CD4-positive, alpha-beta T cell treated with Interleukin-10 for 1 hour (primary cell): ENCODE data around the gene GOLGB1.
"Not testable (repeated sequence)": the region's sequence is repeated elsewhere in the genome, so short reads cannot be mapped to it uniquely, and the experiment has no call there.

Source experiments
- DNase-seq: peaks from one replicate; pipeline ENCODE4 v3.0.0-alpha.2; 2020

The GOLGB1 gene

GRCh38 chr3:121739902-121740301 lies 9.6 kb downstream of the GOLGB1 start:
- DNase-seq: no peak

GRCh38 chr3:121737644-121738043 lies 11.9 kb downstream of the GOLGB1 start:
- DNase-seq: no peak

GRCh38 chr3:121736112-121736511 lies 13.4 kb downstream of the GOLGB1 start:
- DNase-seq: no peak

GRCh38 chr3:121735047-121735696 lies 14.4 kb downstream of the GOLGB1 start:
- no peak for DNase-seq

GRCh38 chr3:121730940-121731687 lies 18.4 kb downstream of the GOLGB1 start:
- no peak for DNase-seq

GRCh38 chr3:121724130-121724529 lies 25.4 kb downstream of the GOLGB1 start:
- DNase-seq: no peak

GRCh38 chr3:121723485-121723884 lies 26.1 kb downstream of the GOLGB1 start:
- no peak for DNase-seq

- DNase-seq: no peak
These were observed 27.1 kb downstream of the GOLGB1 start for GRCh38 chr3:121722411-121722810.

GRCh38 chr3:121720163-121720562 lies 29.4 kb downstream of the GOLGB1 start:
- DNase-seq: no peak

- DNase-seq: no peak
These were observed 30.1 kb downstream of the GOLGB1 start for GRCh38 chr3:121719423-121719822.

- peak; percentile 47 for DNase-seq
These were observed 31.2 kb downstream of the GOLGB1 start for GRCh38 chr3:121718205-121718846.

- no peak for DNase-seq
These were observed 39.2 kb downstream of the GOLGB1 start for GRCh38 chr3:121710347-121710746.

GRCh38 chr3:121707531-121708273 lies 41.8 kb downstream of the GOLGB1 start:
- DNase-seq: no peak

- no peak for DNase-seq
These were observed 44.0 kb downstream of the GOLGB1 start for GRCh38 chr3:121705541-121705940.

- no peak for DNase-seq
These were observed 45.6 kb downstream of the GOLGB1 start for GRCh38 chr3:121703973-121704372.

GRCh38 chr3:121698901-121699300 lies 50.6 kb downstream of the GOLGB1 start:
- DNase-seq: no peak

GRCh38 chr3:121698476-121698875 lies 51.1 kb downstream of the GOLGB1 start:
- DNase-seq: no peak

GRCh38 chr3:121696186-121696585 lies 53.4 kb downstream of the GOLGB1 start:
- DNase-seq: no peak

GRCh38 chr3:121692010-121692699 lies 57.4 kb downstream of the GOLGB1 start:
- no peak for DNase-seq

GRCh38 chr3:121690777-121691405 lies 58.6 kb downstream of the GOLGB1 start:
- DNase-seq: no peak

GRCh38 chr3:121688747-121689146 lies 60.8 kb downstream of the GOLGB1 start:
- DNase-seq: not testable (repeated sequence)

- DNase-seq: no peak
These were observed 67.7 kb downstream of the GOLGB1 start for GRCh38 chr3:121681792-121682191.
